Stimulated activated CD8-positive, alpha-beta memory T cell treated with anti-CD3 and anti-CD28 coated beads, Interleukin-12 subunit alpha, Interleukin-12 subunit beta, amount 100 ng/mL, for 4 hours (primary cell): ENCODE data around the gene GET3.
"Not testable (repeated sequence)": the region's sequence is repeated elsewhere in the genome, so short reads cannot be mapped to it uniquely, and the experiment has no call there.

Experiments
- DNase-seq: peaks from one replicate; pipeline ENCODE4 v3.0.0-alpha.2; 2020; ENCODE audit warnings: low read depth

Gene GET3

DNA sequence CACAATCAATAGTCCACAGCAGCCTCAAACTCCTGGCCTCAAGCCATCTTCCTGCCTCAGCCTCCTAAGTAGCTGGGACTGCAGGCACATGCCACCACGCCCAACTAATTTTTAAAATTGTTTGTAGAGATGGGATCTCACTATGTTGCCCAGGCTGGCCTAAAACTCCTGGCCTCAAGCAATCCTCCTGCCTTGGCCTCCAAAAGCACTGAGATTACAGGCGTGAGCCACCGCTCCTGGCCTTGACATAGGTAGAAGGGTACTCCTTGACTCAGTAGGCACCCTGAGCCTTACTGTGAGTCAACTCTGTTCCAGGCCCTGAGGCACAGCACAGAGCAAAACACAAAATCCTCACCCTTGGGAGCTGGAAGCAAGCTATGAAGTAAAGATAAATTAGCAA lies 21.4 kb upstream of the GET3 start:
- DNase-seq, result no peak

GRCh38 chr19:12720296-12720695 lies 17.0 kb upstream of the GET3 start:
- no peak for DNase-seq

DNA sequence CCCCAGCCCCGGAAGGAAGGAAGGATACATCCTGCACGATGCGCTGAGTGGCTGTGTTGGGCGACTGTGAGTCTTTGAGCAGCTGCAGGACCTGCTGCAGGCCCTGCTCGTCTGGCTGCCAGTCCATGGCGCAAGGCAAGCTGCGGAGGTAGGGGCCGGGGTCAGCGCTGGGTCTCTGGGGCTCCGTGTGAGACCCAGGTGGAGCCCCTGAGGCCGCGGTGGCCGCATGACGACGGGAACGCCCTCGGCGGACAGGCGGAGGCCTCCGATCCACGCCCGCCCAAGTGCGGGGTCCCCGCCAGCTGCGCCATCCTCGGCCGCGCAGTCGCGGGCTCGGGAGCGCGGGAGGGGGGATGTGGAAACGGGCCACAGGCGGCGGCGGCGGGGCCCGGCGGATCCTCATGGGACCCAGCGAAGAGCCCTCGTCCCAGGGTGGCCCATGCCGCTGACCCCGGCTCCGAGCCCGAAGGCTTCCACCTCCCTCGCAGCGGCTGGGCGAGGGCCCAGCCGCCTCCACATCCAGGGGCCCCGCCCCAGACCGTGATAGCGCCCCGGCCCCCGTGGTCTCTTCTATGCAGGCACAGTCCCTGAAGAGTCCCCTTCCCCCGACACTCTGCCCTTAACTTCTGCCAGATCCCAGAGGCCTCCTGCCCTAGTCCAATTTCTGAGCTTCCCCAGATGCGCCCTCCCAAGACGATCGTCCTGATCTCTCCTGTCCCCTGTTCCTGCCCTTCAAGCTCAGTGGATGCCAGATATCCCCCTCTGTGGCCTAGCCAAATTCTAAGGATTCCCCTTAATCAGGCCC lies 16.2 kb upstream of the GET3 start:
- DNase-seq, result no peak

DNA sequence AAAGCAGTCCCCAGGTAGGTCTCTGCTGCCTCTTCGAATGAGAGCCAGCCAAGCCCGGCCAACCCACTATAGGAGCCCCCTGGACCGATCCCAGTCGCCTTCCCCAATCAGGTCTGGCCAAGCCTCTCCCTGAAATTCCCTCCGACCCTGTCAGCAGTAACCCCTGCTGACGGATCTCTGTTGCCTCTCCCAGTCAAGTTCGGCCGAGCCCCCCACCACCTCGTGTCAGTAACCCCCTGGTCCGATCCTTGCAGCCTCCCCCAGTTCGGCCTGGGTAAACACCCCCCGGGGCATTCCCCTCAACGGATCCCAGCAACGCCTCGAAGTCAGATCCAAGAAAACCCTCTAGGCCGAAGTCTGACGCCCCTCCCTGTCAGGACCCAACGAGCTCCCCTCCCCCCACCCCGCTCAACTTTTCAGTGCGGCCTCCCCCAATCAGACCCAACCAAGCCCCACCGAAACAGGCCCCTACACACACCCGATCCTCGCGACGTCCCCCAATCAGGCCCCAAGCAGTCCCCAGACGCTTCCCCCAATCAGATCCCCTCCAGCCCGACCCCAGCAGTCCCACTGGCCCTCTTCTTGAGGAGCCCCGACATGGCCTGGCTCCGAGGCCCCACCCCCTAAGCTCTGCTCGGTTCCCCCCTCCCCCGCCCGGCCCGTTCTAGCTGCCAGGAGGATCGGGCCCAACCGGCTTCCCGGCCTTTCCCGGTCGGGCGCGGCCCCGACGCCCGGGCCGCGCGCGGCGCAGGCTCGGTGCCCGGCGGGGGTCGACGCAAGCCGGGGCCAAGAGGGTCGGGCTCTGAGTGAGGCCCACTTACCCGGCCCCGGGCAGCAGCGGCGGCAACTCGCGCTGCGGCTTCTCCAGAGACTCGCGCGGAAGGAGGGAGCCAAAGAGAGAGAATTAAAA lies 15.4 kb upstream of the GET3 start:
- DNase-seq, result no peak

DNA sequence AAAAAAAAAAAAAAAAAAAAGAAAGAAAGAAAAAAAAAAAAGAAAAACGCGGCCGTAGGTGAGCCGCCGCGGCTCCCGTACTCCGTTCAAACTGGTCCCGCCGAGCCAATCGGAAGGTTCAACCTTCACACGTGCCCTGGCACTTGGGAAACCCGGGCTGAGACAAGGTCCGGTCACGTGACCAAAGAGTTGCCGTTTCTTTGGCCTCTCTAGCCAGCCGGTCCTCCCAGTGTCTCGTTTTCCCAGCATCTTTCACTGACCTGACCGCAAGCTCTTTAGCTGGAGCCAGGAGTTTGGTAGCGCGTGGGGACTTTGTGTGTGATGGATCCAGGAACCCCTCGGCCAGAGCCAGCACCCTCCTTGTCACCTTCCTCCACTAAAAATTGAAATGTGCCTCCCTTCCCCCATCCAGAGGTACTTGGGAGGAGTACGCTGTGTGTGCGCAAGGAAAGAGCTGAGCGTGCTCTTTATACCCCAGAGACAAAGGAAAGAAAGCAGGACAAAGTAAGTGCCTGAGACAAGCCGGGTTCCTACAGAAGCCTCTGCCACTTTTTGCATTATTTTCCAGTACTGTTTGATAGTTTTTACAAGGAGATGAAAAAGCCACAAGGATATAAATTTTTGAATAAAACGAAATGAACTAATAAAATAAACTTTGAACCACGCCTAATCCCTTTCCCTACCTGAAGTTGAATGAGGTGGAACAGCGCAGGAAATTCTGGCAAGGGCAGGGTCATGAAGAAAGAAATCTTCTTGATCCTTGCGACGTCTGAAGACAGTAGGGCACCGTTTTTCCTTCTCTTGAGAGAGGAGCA lies 14.5 kb upstream of the GET3 start:
- peak; percentile 84 for DNase-seq

DNA sequence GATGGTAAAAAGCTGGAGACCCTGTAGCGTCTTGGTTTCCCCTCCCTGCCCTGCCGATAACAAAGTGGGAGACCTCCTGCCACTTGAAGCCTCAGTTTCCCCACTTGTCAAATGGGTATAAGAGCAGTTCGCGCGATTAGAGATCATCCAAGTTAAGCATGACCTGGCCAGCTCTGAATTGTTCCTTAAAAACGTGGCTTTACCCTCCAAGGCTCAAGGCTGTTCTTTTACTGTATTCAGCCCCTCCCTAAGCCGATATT lies 14.0 kb upstream of the GET3 start:
- no peak for DNase-seq

DNA sequence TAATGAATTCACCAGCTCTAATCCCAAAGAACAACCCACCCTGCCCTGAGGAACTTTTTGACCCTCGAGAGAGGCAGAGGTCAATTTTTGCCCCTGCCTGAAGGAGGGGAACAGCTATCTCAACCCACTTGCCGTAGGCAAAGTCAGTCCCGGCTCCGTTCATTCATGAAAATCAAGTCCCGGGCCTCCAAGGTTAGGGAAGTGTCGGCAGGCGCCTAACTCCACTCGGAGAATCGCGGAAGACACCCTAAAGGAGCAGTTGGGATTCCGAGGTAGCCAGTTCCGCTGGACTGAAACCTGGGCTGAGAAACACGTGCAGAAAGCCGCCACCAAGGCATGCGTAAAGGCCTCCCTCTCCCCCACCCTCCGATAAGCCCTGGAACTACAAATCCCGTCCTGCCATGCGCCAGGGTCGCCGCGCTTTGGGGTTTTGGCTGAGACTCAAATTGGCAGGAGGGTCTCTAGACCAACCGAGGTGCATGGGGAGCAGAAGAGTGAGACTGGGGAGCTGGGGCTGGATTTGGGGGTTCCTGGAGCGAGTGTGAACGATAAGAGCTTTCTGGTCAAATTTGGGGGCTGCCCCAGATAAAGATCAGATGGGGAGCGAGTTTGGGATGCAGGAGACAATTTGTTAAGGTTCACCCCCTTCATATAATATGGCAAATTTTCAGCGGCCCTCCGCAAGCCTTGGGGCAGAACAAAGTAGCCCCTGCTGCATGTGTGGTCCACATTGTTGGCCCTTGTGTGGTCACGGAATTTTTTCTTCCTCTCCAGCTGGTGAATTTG lies 13.5 kb upstream of the GET3 start, which contains the start of gene TNPO2:
Gene TNPO2, minus strand, starts transcription at position 292 of the 786 bp plus-strand sequence. CDS start 2,955 bp downstream, outside the sequence.
- peak; percentile 46 for DNase-seq

GRCh38 chr19:12725612-12726011 lies 11.7 kb upstream of the GET3 start:
- not testable (repeated sequence) for DNase-seq

GRCh38 chr19:12726988-12727316 lies 10.3 kb upstream of the GET3 start:
- DNase-seq, result no peak

- DNase-seq, result no peak
Measured at GRCh38 chr19:12727745-12728433, 9.4 kb upstream of the GET3 start.

- no peak for DNase-seq
Measured at GRCh38 chr19:12730064-12730463, 7.2 kb upstream of the GET3 start.

- no peak for DNase-seq
Measured at GRCh38 chr19:12731337-12731736, 6.0 kb upstream of the GET3 start.

DNA sequence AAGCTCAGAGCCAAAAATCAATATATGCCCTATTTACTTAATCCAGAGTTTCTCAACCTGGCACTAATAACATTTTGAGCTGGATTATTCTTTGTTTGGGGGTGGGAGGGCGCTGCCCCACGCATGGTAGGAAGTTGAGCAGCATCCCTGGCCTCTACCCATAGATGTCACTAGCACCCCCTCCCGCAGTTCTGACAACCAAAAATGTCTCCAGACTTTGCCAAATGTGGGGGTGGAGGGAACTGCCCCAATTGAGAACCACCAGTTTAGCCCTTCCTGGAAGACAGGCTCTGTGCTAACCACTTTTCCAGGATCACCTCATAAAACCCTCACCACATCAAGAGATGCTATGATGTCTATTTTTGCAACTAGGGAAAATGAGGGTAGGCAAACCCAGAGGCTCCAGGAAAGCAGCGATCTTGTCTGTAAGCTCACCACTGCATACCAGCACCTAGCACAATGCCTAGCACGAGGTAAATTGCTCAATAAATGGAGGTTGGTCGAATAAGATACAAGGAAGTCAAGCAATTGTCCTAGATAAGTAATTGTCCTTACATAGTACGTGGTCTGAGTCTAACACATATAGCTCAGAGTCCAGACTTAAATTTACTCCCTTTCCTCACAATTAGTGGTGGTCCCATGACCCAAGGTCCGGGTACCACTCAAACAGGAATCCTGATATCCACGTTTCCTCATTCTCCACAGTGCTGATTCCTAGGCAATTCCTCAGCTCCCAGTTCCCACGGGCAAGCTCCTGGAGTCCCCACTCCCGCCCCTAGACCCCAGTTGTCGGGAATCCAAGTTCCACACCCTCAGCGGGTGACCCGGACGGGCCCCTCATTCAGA lies 3.7 kb upstream of the GET3 start:
- no peak for DNase-seq

- DNase-seq, result no peak
Measured at GRCh38 chr19:12737835-12738351, 596 bp downstream of the GET3 start.

- DNase-seq, result no peak
Measured at GRCh38 chr19:12745166-12745897, 8.0 kb downstream of the GET3 start.

GRCh38 chr19:12748489-12748888 lies 11.2 kb downstream of the GET3 start:
- DNase-seq, result no peak

DNA sequence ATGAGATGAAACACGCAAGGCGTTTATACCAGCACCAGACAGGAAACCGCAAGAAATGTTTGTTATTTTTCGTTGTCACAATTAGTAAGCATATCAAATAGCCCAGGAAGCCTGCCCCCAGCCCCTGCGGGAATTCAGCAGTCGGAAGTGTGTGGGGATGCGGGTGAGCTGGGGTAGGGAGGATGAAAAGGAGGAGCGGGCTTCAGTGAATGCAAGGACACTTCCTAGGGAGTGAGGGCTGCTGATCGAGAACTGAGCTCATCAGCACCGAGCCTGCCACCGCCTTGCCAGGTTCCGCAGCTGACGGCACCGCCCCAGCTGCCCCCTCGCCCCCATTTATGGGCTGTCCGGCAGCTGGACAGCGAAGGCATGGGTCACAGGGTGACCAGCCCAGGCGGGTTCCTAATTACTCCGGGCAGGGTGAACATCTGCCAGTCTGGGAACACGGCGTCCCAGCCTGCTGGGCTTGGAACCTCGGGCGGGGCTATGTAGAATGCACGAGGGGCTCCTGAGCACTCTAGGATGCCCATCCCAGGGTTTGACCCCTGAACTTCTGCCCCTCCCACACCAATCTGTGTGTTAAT lies 12.7 kb downstream of the GET3 start:
- no peak for DNase-seq

- DNase-seq, result no peak
Measured at GRCh38 chr19:12750851-12751250, 13.6 kb downstream of the GET3 start.

DNA sequence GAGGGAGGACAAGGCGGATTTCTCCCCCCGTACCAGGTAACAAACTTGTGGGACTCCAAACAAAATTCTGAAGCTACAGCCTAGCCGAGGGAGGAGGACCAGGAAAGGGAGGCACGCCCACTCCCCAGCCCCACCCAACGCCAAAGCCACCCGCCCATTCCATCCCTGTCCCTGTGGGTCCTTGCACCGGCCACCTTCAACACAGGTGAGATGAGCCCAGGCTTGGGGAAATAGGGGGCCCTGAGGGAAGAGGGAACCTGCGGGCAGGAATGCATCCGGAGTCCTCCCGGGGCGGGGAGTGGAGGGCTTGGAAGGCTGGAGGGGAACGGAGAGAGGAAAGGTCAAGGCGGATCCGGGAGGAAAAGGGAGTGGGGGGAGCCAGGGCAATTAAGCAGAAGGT lies 14.3 kb downstream of the GET3 start, which contains the start of gene BEST2:
Gene BEST2, plus strand, starts transcription at position 157 of the 400 bp plus-strand sequence. CDS start 802 bp downstream, outside the sequence.
- DNase-seq, result no peak
